Thyroid gland (tissue), 4 donors: ENCODE data around the gene PIK3R5. TPM values are rescaled to one million over a fixed set of nuclear protein-coding genes. Genes with fewer than 3 reads are reported as not detected.

Source experiments
- DNase-seq, 2 donors: peaks; one replicate each; pipeline ENCODE4 v3.0.0-alpha.2; 2019
- H3K27ac ChIP-seq, 3 donors: fragments of 200-600 bp; sonication (generic); 1 replicate in 2 of 3; 2 replicates in 1 of 3; pipeline ENCODE4 v1.5.1; 2016 to 2019; ENCODE audit warnings: mild to moderate bottlenecking in 1 of 3, moderate library complexity in 1 of 3
- H3K27me3 ChIP-seq: fragments of 200-600 bp; sonication (generic); one replicate; pipeline ENCODE4 v1.5.1; 2019
- H3K36me3 ChIP-seq, 2 donors: fragments of 200-600 bp; sonication (generic); one replicate each; pipeline ENCODE4 v1.5.1; 2016 to 2019
- H3K4me1 ChIP-seq, 2 donors: fragments of 200-600 bp; sonication (generic); one replicate each; pipeline ENCODE4 v1.5.1; 2017 to 2019
- H3K4me3 ChIP-seq, 3 donors: fragments of 200-600 bp; sonication (generic); replicated peaks in 1 of 3; 1 replicate in 2 of 3; 2 replicates in 1 of 3; pipeline ENCODE4 v1.5.1; 2016; ENCODE audit warnings: mild to moderate bottlenecking in 1 of 3
- H3K9me3 ChIP-seq: fragments of 200-600 bp; sonication (generic); one replicate; pipeline ENCODE4 v1.5.1; 2017
- CTCF ChIP-seq, 6 experiments: fragments of 200-600 bp in 3 of 6; fragments of 450-650 bp in 3 of 6; sonication (generic) in 3 of 6; IDR thresholded peaks; one replicate each; pipeline ENCODE4 v1.5.1; 2016 to 2019; ENCODE audit warnings: antibody characterized with exemption in 6 of 6, mild to moderate bottlenecking in 2 of 6, inconsistent platforms in 1 of 6, moderate library complexity in 1 of 6
- POLR2A ChIP-seq, 2 donors: fragments of 450-650 bp; IDR thresholded peaks; one replicate each; pipeline ENCODE4 v1.6.1; 2017; ENCODE audit warnings: antibody characterized with exemption in 2 of 2, mild to moderate bottlenecking in 2 of 2, moderate library complexity in 1 of 2
- WGBS, 2 donors: methylation state at CpG; one replicate each; pipeline ENCODE4 v1.1.5; 2017; 5-methylcytosine and 5-hydroxymethylcytosine counted together
- intact Hi-C: fragments of 100-400 bp; cut with DNase I; formaldehyde crosslinking; loops from one replicate; pipeline ENCODE4 v1.15.1; 2023
- total RNA-seq, 4 donors: library from RNA; depleted of rRNA; stranded (reverse); fragments of >200 nt; gene quantifications; one replicate each; pipeline ENCODE4 v1.2.3, GENCODE V29; 2016

Gene PIK3R5
- total RNA-seq, 4 donors from 2014 or later = 2.3 to 10.6 (median 5.1) TPM

- TF ChIP-seq CTCF (IDR thresholded peaks at IDR 0.05) = no peak
- no peak for TF ChIP-seq POLR2A (IDR thresholded peaks at IDR 0.05)
- Histone ChIP-seq H3K27me3 (no peaks in the 10 kb centered on the region), H3K36me3 (no peaks in the 10 kb centered on the region), H3K9me3 (no peaks in the 10 kb centered on the region), H3K4me3 (no peak overlapping the region), H3K27ac (no peak overlapping the region), H3K4me1 (no peaks in the 10 kb centered on the region)
- no peak for DNase-seq
- intact Hi-C loops = no loop called here
- WGBS, 2 donors = 71 to 86% methylated on average over 4 of the region's 4 CpGs
These were observed 116.0 kb downstream of the PIK3R5 start for GRCh38 chr17:8849311-8850041.

DNA sequence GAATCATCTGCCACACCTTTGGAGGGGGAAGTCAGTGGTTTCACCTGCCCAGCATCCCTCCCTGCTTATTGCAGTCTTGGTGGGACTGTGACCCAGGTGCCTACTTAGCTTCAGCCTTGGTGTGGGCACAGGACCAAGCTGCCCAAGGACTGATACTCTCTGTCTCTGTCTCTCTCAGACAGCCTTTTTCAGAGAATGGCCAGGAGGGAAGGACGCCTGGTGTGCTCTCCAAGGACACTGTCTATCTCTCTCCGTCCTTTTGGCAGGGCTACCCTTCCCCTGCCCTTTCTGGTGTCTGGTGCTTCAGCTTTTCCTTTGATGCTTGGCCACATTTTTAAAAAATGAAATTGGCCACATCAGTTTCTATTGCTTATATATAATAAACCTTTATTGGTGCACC is 117.6 kb downstream of the PIK3R5 start:
- TF ChIP-seq CTCF (IDR thresholded peaks at IDR 0.05) (no peak), POLR2A (IDR thresholded peaks at IDR 0.05) (no peak)
- intact Hi-C loops = no loop called here

DNA sequence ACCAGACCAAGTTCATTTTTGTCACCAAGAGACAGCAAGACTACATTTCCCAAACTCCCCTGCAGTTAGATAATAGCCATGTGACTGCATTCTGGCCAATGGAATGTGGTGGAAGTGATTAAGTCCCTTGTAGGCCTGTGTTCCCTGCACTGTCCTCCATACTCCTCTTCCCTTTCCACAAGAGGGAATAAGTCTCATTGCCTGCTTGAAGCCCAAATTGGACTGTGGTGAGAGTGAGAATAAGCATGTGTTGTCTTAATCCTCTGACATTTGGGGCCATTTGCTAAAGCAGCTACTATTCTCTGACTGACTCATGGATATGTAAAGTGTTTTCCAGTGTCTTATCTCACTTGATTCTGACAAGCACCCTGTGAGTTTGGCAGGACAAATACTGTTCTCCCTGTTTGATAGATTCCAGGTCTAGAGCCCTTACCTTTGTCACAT is 118.7 kb downstream of the PIK3R5 start:
- H3K4me1 ChIP-seq = peaks cover 5 to 16% of the 10 kb centered on the region in 2 donors
- intact Hi-C loops = no loop called here
- H3K9me3 ChIP-seq = no peaks in the 10 kb centered on the region
- H3K27ac ChIP-seq = no peak overlapping the region
- no peak for TF ChIP-seq POLR2A (IDR thresholded peaks at IDR 0.05)
- TF ChIP-seq CTCF (IDR thresholded peaks at IDR 0.05) = no peak
- no peaks in the 10 kb centered on the region for H3K36me3 ChIP-seq
- no peak overlapping the region for H3K4me3 ChIP-seq
- DNase-seq = no peak
- no peaks in the 10 kb centered on the region for H3K27me3 ChIP-seq

More for the DNA sequence above, 117.6 kb downstream of the PIK3R5 start:
- Histone ChIP-seq H3K27me3 (no peaks in the 10 kb centered on the region), H3K4me3 (no peak overlapping the region), H3K4me1 (peaks cover 3 to 12% of the 10 kb centered on the region in 2 donors), H3K9me3 (no peaks in the 10 kb centered on the region), H3K36me3 (no peaks in the 10 kb centered on the region), H3K27ac (no peak overlapping the region)
- 86 to 94% methylated on average over 2 of the region's 2 CpGs for WGBS, 2 donors
- DNase-seq = no peak

- WGBS, 2 donors = 86 to 93% methylated on average over 9 of the region's 9 CpGs
- Histone ChIP-seq H3K36me3 (no peaks in the 10 kb centered on the region), H3K27me3 (no peaks in the 10 kb centered on the region), H3K9me3 (no peaks in the 10 kb centered on the region), H3K4me3 (no peak overlapping the region), H3K4me1 (peaks cover 5 to 16% of the 10 kb centered on the region in 2 donors), H3K27ac (no peak overlapping the region)
- no peak for DNase-seq
- TF ChIP-seq CTCF (IDR thresholded peaks at IDR 0.05) (no peak), POLR2A (IDR thresholded peaks at IDR 0.05) (no peak)
- intact Hi-C loops = no loop called here
These were observed 121.0 kb downstream of the PIK3R5 start for GRCh38 chr17:8844229-8845218.
